Spinal cord (tissue), 10 donors: ENCODE data around the gene NCAPH2. TPM values are rescaled to one million over a fixed set of nuclear protein-coding genes. Genes with fewer than 3 reads are reported as not detected.
A peak's percentile ranks its signal among the peaks of the same experiment; 100 is the strongest.

ENCODE experiments used
- DNase-seq, 6 donors: peaks; one replicate each; pipeline versions ENCODE4 v3.0.0 to v3.0.0-alpha.2; 2013 to 2015; ENCODE audit warnings: low spot score in 6 of 6, low read depth in 4 of 6
- H3K27ac ChIP-seq: one replicate; pipeline ENCODE4 v1.5.1; 2013; ENCODE audit warnings: low read depth, low read length, control low read depth
- H3K27me3 ChIP-seq: one replicate; pipeline ENCODE4 v1.6.1; 2013; ENCODE audit warnings: low read length; ENCODE audit not compliant: control insufficient read depth, insufficient read depth
- H3K36me3 ChIP-seq: one replicate; pipeline ENCODE4 v1.6.1; 2013; ENCODE audit warnings: low read length; ENCODE audit not compliant: control insufficient read depth, insufficient read depth
- H3K4me1 ChIP-seq: one replicate; pipeline ENCODE4 v1.6.1; 2013; ENCODE audit warnings: low read length; ENCODE audit not compliant: control insufficient read depth, insufficient read depth
- H3K4me3 ChIP-seq: one replicate; pipeline ENCODE4 v1.5.1; 2013; ENCODE audit warnings: low read depth, low read length, control low read depth
- H3K9me3 ChIP-seq: one replicate; pipeline ENCODE4 v1.6.1; 2013; ENCODE audit warnings: low read length; ENCODE audit not compliant: control insufficient read depth, insufficient read depth
- WGBS: methylation state at CpG from one replicate; pipeline ENCODE4 v1.1.5; 2013; ENCODE audit warnings: missing lambda C conversion rate; ENCODE audit not compliant: insufficient coverage; 5-methylcytosine and 5-hydroxymethylcytosine counted together
- long read RNA-seq, 4 donors: transcript quantifications; one replicate each; lab custom pipeline, GENCODE V29; 2026
- polyA plus RNA-seq, 2 donors: library from polyadenylated mRNA; unstranded; fragments of 120-200 nt; gene quantifications; one replicate each; pipeline ENCODE4 v1.2.1, GENCODE V29; 2013; ENCODE audit not compliant: insufficient read length in 2 of 2
- total RNA-seq, 2 donors: library from RNA; depleted of rRNA in 1 of 2; stranded (reverse); fragments of 120-200 nt in 1 of 2; fragments of >200 nt in 1 of 2; gene quantifications; one replicate each; pipeline versions ENCODE4 v1.2.3 to v1.2.4, GENCODE V29; 2013 to 2014
- donor health status: healthy.

NCAPH2 gene
- total RNA-seq (10 to 100 TPM; 32.8 to 58.6 TPM), polyA plus RNA-seq (10 to 100 TPM; 77.1 to 86.9 TPM)
- long read RNA-seq, donor 1, transcript NCAPH2-205 (20 exons, 2,037 nt), result major isoform, 5 of 45 reads
- long read RNA-seq, donor 1, transcript NCAPH2-201 (20 exons, 1,996 nt), result major isoform, 5 of 45 reads
- long read RNA-seq, donor 1, partial matches to known transcripts, result 32 of 45 reads
- long read RNA-seq, donor 1, other reads (novel, unspliced or antisense), result 0 of 45 reads
- long read RNA-seq, donor 2, transcript NCAPH2-205 (20 exons, 2,037 nt), result major isoform, 6 of 15 reads
- long read RNA-seq, donor 2, partial matches to known transcripts, result 0 of 15 reads
- long read RNA-seq, donor 2, other reads (novel, unspliced or antisense), result 7 of 15 reads
- long read RNA-seq, donor 3, transcript NCAPH2-205 (20 exons, 2,037 nt), result major isoform, 8 of 16 reads
- long read RNA-seq, donor 3, partial matches to known transcripts, result 0 of 16 reads
- long read RNA-seq, donor 3, other reads (novel, unspliced or antisense), result 6 of 16 reads
- long read RNA-seq, donor 4, transcript NCAPH2-205 (20 exons, 2,037 nt), result major isoform, 5 of 38 reads
- long read RNA-seq, donor 4, partial matches to known transcripts, result 33 of 38 reads
- long read RNA-seq, donor 4, other reads (novel, unspliced or antisense), result 0 of 38 reads

GRCh38 chr22:50507991-50508884, at the start of gene NCAPH2:
Gene NCAPH2, plus strand, starts transcription at chr22:50508224. Its CDS starts 114 bp downstream, at chr22:50508338.
- H3K36me3 ChIP-seq, result peaks cover 55% of the 10 kb centered on the region
- no peaks in the 10 kb centered on the region for H3K9me3 ChIP-seq
- no peaks in the 10 kb centered on the region for H3K27me3 ChIP-seq
- DNase-seq, result peak; percentile 90 to 99 (median 97)
- H3K4me3 ChIP-seq, result peak within 1 kb of the TSS; percentile 92
- under 1% methylated on average over 61 of the region's 76 CpGs for WGBS
- H3K4me1 ChIP-seq, result peaks cover 16% of the 10 kb centered on the region
- H3K27ac ChIP-seq, result peak within 1 kb of the TSS; percentile 87

GRCh38 chr22:50459016-50459415, 49.0 kb upstream of the NCAPH2 start:
- H3K4me1 ChIP-seq, result no peaks in the 10 kb centered on the region
- no peak for DNase-seq
- WGBS, result 93% methylated on average over 22 of the region's 22 CpGs
- H3K9me3 ChIP-seq, result no peaks in the 10 kb centered on the region
- H3K27ac ChIP-seq, result no peak overlapping the region
- H3K36me3 ChIP-seq, result peaks cover 100% of the 10 kb centered on the region
- H3K4me3 ChIP-seq, result no peak overlapping the region
- no peaks in the 10 kb centered on the region for H3K27me3 ChIP-seq

- no peak overlapping the region for H3K4me3 ChIP-seq
- no peaks in the 10 kb centered on the region for H3K9me3 ChIP-seq
- DNase-seq, result no peak
- H3K4me1 ChIP-seq, result no peaks in the 10 kb centered on the region
- no peaks in the 10 kb centered on the region for H3K27me3 ChIP-seq
- H3K36me3 ChIP-seq, result peaks cover 100% of the 10 kb centered on the region
- H3K27ac ChIP-seq, result no peak overlapping the region
- WGBS, result 95% methylated on average over 37 of the region's 41 CpGs
Measured at GRCh38 chr22:50459496-50460140, 48.4 kb upstream of the NCAPH2 start.

GRCh38 chr22:50460938-50461337, 47.1 kb upstream of the NCAPH2 start:
- Histone ChIP-seq H3K4me3 (no peak overlapping the region), H3K4me1 (no peaks in the 10 kb centered on the region), H3K9me3 (no peaks in the 10 kb centered on the region), H3K27ac (no peak overlapping the region), H3K27me3 (no peaks in the 10 kb centered on the region), H3K36me3 (peaks cover 100% of the 10 kb centered on the region)
- WGBS, result 97% methylated on average over 17 of the region's 17 CpGs
- no peak for DNase-seq

- WGBS, result 94% methylated on average over 22 of the region's 26 CpGs
- no peaks in the 10 kb centered on the region for H3K4me1 ChIP-seq
- H3K27me3 ChIP-seq, result no peaks in the 10 kb centered on the region
- peaks cover 100% of the 10 kb centered on the region for H3K36me3 ChIP-seq
- H3K9me3 ChIP-seq, result no peaks in the 10 kb centered on the region
- no peak overlapping the region for H3K4me3 ChIP-seq
- H3K27ac ChIP-seq, result no peak overlapping the region
- no peak for DNase-seq
Measured at GRCh38 chr22:50461536-50461935, 46.5 kb upstream of the NCAPH2 start.

GRCh38 chr22:50461979-50462540, 46.0 kb upstream of the NCAPH2 start:
- DNase-seq, result no peak
- H3K4me3 ChIP-seq, result no peak overlapping the region
- no peaks in the 10 kb centered on the region for H3K9me3 ChIP-seq
- no peaks in the 10 kb centered on the region for H3K27me3 ChIP-seq
- no peak overlapping the region for H3K27ac ChIP-seq
- H3K4me1 ChIP-seq, result no peaks in the 10 kb centered on the region
- WGBS, result 95% methylated on average over 26 of the region's 30 CpGs
- H3K36me3 ChIP-seq, result peaks cover 100% of the 10 kb centered on the region

- no peaks in the 10 kb centered on the region for H3K4me1 ChIP-seq
- peaks cover 100% of the 10 kb centered on the region for H3K36me3 ChIP-seq
- H3K9me3 ChIP-seq, result no peaks in the 10 kb centered on the region
- no peaks in the 10 kb centered on the region for H3K27me3 ChIP-seq
- H3K4me3 ChIP-seq, result no peak overlapping the region
- no peak for DNase-seq
- no peak overlapping the region for H3K27ac ChIP-seq
- WGBS, result 95% methylated on average over 27 of the region's 28 CpGs
Measured at GRCh38 chr22:50463188-50463900, 44.7 kb upstream of the NCAPH2 start.

- 93% methylated on average over 24 of the region's 24 CpGs for WGBS
- Histone ChIP-seq H3K36me3 (peaks cover 99% of the 10 kb centered on the region), H3K9me3 (no peaks in the 10 kb centered on the region)
Measured at GRCh38 chr22:50464451-50464850, 43.6 kb upstream of the NCAPH2 start.

More at GRCh38 chr22:50464451-50464850, 43.6 kb upstream of the NCAPH2 start:
- H3K27ac ChIP-seq, result no peak overlapping the region
- no peak for DNase-seq
- no peaks in the 10 kb centered on the region for H3K27me3 ChIP-seq
- H3K4me3 ChIP-seq, result no peak overlapping the region
- H3K4me1 ChIP-seq, result no peaks in the 10 kb centered on the region
